HPDE6-E6E7 (cell line): Measurements from ENCODE around the gene NGFR.

Experiments
- DNase-seq: peaks from one replicate; pipeline ENCODE4 v3.0.0; 2011; ENCODE audit warnings: missing footprints; ENCODE audit errors: extremely low spot score

Gene NGFR

DNA sequence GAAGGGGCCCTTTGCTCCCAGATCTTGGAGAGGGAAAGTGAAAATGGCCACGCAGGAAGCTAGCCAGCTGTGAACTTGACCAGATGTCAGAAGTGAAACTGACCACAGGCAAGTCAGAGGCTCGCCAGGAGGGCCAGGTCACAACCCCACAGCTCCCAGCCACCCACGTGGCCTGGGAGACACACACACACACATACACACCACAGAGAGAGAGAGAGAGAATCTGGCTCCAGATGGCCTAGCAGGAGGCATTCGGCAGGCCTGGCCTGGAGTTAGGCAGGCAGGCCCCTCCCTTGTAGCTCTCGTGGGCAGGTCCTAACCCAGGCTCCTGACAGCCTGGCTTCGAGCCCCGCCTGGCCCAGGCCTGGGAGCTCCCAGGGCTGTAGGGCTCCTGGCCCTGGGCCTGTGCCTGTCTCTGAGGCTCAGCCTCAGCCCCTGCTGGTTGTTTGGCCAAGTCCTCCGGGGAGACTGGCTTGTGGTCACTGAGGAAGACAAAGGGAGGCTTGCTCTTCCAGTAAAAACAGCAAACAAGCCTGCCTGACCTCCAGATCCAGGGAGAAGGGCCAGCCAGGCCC is 20.2 kb downstream of the NGFR start:
- peak; percentile 64 for DNase-seq

- DNase-seq: no peak
These were observed 21.1 kb downstream of the NGFR start for GRCh38 chr17:49516180-49516579.

DNA sequence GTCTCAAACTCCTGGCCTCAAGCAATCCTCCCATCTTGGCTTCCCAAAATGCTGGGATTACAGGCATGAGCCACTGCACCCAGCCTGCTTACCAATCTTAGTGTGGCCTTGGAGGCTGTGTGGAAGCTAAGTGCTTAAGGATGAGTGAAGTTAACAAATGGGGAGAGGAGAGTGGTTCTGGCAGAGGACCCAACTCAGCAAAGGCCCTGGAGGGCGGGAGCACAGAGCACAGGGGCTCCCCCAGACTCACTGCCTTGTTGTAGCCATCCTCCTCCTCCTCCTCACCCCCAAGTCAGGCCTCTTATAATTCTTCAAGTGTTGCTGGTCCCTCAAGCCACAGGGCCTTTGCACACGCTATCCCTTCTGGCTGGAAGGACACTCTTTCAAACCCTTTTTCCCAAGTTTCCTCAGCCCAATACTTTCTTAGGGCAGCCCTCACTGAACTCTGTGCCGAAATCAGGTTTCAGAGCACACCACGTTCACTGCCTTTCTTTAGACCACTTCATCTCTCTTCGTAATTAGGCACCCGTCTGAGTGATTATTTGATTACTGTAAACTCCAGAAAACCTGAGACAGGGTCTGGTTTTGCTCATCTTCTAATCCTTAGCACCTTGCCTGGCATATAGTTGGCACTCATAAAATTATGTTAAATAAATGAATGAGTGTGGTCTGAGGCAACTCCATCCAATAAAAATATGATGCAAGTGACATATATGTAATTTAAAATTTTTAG is 23.4 kb downstream of the NGFR start:
- no peak for DNase-seq

- no peak for DNase-seq
These were observed 24.7 kb downstream of the NGFR start for GRCh38 chr17:49519781-49520180.

DNA sequence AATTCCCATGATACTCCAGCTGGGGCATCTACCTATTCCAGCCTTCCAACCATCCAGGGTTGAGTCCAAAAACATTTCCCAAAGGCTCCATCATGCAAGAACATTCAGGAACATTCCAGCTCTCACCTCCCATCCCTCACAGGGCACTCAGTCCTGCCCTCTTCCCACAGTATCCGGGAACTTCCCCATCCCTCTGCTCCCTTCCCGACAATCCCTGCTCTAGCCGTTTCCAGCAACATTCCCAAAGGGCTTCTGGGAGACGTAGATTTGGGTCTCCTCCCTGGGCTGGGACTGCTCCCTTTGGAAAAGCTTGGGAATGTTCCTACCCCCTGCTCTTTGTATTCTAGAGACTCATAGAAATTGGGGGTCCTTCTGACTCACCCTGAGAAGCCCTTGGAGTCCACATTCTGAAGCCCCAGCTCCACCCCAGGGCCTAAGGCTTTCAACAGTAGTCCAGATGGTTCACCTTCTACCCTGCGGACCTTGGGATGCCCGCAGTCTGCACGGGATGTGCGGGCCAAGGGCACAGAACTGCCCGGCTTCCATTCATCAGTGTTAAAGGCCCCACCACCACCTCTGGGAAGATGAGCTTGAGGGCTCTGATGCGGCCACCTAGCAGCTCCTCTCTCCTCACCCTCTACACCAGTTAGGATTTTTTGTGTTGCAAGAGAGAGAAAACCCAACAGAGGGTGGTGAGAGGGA is 25.4 kb downstream of the NGFR start:
- DNase-seq: no peak

DNA sequence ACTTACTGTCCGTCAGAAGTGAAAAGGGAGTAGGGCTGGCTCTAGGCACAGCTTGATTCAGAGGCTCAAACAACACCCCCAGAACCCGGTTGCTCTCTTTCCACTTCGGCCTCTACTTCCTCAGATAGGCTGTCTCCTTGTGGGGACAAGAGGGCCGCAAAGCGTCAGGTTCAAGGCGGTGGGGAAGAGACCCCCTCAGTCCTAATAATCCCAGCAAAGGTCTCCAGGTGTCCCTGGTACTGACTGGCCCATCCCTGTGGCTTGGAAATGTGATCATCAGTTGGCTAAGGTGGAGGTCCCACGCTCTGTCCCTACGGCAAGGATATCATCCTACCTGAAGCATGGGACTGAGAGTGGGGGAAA is 26.0 kb downstream of the NGFR start:
- DNase-seq: no peak

DNA sequence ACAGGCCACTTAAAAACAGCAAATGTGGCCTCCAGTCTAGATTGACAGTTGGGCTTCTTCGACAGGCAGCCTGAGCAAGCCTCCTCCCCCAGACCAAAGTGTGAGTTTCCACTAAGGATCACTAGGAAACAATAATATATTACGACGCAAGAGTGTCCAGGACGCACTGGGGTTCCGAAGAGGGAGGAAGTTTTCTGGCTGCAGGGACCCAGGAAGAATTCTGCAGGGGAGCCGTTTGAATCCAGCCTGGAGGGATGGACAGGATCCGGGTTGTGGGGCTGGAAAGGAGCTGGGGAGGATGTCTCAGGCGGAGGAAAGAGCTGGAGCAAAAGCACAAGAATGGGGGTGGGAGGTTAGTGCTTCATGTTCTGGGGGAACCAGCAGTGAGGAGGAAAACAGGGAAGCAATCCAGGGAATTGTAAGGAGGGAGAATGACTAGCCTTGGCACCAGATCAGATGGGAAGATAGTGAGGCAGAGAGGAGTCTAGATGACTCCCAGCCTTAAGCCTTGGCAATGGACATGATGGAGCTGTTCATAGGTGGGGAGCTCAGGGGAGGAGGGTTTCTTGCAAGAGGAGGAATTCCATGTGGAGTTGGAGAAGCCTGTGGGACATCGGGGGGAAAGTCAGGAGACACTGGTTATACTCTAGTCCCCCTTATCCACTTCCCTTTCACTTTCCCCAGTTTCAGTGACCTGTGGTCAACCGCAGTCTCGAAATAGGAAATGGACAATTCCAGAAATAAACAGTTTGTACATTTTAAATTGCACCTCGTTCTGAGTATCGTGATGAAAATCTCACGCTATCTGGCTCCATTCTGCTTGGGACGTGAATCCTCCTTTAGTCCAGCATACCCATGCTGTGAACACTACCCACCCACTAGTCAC is 26.6 kb downstream of the NGFR start:
- no peak for DNase-seq

- DNase-seq: no peak
These were observed 27.3 kb downstream of the NGFR start for GRCh38 chr17:49522357-49522890.

GRCh38 chr17:49523196-49523595 is 28.1 kb downstream of the NGFR start:
- no peak for DNase-seq

GRCh38 chr17:49523706-49524472 is 28.8 kb downstream of the NGFR start:
- DNase-seq: peak; percentile 100

DNA sequence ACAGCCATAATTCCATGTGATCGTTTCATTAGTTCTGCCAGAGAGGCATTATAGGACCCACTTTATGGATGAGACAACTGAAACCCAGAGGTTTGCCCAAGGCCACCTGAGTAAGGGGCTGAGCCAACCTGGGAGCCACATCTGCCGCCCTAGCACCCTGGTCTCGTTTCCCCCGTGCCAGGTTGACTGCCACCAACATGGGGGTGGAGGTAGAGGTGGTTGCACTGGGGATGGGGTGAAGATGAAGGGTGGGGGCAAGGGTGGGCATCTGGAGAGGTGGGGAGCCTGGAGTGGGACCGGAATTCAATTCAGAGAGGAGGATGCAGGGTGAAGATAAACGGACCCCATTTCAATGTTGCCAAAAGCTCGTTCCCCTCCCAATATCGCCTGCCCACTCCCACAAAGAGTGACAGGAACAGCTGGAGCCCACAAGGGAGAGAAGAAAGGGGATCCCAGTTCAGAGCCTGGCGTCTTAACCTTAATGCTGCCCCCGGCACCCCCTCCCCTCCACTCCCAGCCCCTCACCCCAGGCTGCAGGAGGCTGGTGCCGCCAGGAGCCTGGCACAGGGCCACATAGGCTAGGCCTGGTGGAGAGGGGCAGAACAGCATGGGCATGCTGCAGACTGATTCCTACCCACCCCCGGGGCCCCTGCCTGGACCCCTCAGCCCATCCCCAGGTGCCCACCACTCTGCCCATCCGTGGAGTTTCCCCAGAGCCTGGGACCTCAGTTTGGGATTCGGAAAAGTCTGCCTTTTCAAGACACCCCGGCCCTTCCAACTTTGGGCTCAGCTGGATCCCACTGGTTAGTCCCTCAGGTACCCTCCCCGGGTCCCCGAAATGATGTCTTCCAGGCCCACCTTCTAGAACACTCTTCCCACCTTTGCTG is 29.6 kb downstream of the NGFR start:
- no peak for DNase-seq

DNA sequence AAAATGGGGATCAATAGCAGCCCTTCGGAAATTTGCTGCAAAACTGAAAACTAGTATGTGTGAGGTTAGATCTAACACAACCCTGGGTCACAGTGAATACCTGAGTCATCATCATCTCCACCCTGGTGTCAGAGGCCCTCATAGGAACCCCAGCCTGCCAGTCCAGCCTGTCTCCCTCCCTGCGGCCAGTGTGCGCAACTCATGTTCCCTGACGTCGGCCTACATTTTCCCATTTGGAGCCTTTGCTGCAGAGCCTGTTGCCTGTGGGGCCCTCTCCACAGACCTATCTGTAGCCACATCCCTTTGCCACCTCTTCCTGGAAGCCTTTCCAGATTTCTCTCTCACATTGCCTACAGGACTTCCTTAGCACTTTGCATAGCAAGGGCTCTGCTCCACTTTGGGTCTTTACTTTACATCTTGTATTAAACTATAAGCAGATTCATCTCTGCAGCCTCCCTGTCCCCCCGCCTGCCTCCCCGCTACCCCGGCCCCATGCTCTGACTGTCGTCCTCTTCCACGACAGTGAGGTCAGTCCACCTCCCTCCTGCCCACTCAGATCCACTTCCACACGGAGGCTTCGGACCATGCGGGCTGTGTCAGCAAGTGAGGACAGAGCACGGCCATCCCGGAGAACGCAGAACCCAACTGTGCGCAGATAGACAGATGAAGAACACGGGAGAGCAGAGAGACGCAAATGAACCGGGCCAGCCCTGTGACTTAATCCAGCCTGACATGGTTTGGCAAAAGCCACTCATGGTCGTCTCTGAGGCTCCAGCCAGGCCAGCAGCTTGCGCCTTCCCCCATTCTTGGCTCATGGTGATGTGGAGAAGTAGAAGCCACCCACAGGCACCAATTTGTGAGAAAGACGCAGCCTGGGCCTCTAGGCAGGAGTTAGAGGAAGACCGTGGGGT is 31.0 kb downstream of the NGFR start:
- DNase-seq: no peak

DNA sequence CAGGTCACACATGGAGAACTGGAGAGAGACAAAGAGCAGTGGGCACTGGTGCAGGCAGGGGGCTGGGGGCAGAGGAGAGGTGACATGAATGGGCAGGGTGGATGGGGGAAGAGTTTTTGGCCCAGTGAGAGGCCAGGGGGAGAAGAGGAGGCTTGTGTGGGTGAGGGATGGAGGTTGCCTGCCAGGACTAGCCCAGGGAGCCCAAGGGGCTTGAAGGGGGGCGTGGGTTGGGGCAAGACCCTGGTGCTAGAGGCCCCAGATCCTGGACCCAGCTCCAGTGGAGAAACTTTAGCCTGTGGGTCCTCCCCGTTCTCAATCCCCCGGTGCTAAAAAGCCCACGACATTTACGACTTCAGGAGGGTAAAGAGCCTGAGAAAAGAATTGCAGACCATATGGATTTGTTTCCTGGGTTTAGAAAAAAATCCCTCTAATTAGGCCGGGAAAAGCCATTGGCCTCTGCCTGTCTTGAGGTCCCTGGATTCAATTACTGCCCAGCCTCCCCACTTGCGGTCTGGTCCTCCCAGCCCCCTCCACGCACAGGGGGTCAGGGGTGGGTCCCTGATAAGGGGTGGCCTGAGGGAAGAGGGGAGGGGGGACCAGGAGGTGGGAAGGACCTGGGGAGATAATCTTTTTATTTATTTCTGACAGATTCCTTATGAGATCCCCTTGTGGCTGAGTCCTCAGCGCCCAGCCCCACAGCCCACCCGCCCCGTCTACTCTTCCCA is 33.0 kb downstream of the NGFR start:
- no peak for DNase-seq

GRCh38 chr17:49528966-49529365 is 33.9 kb downstream of the NGFR start:
- no peak for DNase-seq

DNA sequence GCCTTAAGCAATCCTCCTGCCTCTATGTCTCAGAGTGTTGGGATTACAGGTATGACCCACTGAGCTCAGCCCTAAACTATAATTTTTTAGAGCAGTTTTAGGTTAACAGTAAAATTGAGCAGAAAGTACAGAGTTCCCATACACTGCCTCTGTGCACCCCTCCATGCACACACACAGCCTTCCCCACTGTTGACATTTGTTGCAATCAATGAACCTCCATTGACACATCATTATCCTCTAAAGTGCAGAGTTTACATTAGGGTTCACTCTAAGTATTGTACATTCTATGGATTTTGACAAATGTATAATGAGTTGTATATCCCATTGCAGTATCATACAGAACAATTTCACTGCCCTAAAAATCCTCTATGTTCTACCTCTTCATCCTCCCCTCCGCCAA is 35.0 kb downstream of the NGFR start:
- no peak for DNase-seq

GRCh38 chr17:49543860-49544259 is 48.8 kb downstream of the NGFR start:
- no peak for DNase-seq

- no peak for DNase-seq
These were observed 50.0 kb downstream of the NGFR start for GRCh38 chr17:49545007-49545660.
